Measurements from ENCODE around the gene IWS1. TPM values are rescaled to one million over a fixed set of nuclear protein-coding genes. Genes with fewer than 3 reads are reported as not detected.

IWS1 gene
- total and polyA plus RNA-seq, 4 donors = 20.3 to 64.5 (median 32.6) TPM

DNA sequence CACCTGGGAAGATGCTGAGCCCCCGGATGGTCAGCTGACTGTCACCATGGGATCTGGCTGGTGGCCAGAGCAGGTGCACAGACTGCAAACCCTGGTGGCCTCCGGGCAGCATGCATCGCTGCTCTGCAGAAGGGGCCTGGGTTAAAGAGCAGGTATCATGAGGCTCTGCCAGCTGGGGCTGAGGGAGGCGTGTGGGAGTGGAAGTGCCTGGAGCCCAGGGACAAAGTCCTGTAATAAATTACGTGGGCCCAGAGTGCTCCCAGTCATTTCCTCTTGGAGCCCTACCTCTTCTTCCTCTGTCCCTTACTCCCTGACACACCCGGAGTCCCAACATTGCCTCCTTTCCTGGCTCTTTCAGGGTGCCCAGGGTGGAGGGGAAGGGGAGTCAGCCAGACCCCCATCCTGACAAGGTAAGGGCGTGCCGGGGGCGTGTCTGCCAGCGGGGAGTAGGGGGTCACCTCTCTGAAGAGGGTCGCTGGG is 9.2 kb upstream of the IWS1 start, which contains the start of gene MYO7B:
MYO7B (plus strand) TSS at position 262 of the 480 bp plus-strand sequence. CDS start 24,040 bp downstream, outside the sequence.
- DNase-seq (no peak), ATAC-seq (ENCODE audit: insufficient read depth, low FRiP score) (no peak)

DNA sequence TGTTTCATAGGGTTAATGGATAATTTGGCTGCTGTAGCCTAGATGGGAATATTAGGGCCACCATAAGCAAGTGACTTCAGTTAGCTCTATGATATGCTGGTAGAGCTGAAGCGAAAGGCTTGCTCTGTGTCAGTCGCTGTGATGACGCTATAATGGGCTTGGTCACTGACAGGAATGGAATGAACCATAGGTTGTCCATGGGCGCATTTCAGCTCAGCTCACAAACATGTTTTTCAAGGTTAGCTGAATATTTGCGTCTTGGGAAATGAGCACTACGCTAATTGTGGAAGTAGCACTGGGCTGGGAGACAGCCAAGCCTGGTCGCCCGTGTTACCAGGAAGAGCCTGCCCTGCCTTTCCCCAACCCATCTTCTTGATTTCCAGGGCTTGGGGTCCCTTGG is 6.0 kb upstream of the IWS1 start:
- Histone ChIP-seq H3K4me3 (no peak overlapping the region), H3K27me3 (ENCODE audit: control insufficient read depth in 3 of 3, insufficient read depth in 3 of 3, low read length in 2 of 3) (peaks cover 0 to 2% (median 0%) of the 10 kb centered on the region in 3 donors), H3K9me3 (ENCODE audit: control insufficient read depth in 4 of 4, insufficient read depth in 3 of 4, low read length in 3 of 4) (peaks cover 0 to 6% (median 0%) of the 10 kb centered on the region in 4 donors), H3K4me1 (ENCODE audit: control insufficient read depth in 5 of 5, insufficient read depth in 5 of 5, low read length in 5 of 5) (peaks cover 0 to 2% (median 0%) of the 10 kb centered on the region in 5 donors), H3K9ac (ENCODE audit: insufficient read depth in 1 of 2, low read length in 2 of 2) (no peak overlapping the region), H3K27ac (ENCODE audit: low read depth in 1 of 2, low read length in 1 of 2) (no peak overlapping the region), H3K36me3 (ENCODE audit: control insufficient read depth in 4 of 4, insufficient read depth in 4 of 4, low read length in 4 of 4) (no peaks in the 10 kb centered on the region)
- TF ChIP-seq, protein P1, sequence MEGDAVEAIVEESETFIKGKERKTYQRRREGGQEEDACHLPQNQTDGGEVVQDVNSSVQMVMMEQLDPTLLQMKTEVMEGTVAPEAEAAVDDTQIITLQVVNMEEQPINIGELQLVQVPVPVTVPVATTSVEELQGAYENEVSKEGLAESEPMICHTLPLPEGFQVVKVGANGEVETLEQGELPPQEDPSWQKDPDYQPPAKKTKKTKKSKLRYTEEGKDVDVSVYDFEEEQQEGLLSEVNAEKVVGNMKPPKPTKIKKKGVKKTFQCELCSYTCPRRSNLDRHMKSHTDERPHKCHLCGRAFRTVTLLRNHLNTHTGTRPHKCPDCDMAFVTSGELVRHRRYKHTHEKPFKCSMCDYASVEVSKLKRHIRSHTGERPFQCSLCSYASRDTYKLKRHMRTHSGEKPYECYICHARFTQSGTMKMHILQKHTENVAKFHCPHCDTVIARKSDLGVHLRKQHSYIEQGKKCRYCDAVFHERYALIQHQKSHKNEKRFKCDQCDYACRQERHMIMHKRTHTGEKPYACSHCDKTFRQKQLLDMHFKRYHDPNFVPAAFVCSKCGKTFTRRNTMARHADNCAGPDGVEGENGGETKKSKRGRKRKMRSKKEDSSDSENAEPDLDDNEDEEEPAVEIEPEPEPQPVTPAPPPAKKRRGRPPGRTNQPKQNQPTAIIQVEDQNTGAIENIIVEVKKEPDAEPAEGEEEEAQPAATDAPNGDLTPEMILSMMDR (IDR thresholded peaks at IDR 0.05; ENCODE audit: control extremely low read depth, extremely low read depth) = no peak
- ATAC-seq (ENCODE audit: insufficient read depth, low FRiP score) = no peak
- no peak for DNase-seq
- WGBS, 2 donors = 87 to 90% methylated on average over 8 of the region's 8 CpGs

More for the DNA sequence above, 9.2 kb upstream of the IWS1 start, which contains the start of gene MYO7B:
- H3K9ac ChIP-seq (ENCODE audit: insufficient read depth in 1 of 2, low read length in 2 of 2) = no peak within 1 kb of the TSS
- H3K9me3 ChIP-seq (ENCODE audit: control insufficient read depth in 4 of 4, insufficient read depth in 3 of 4, low read length in 3 of 4) = peaks cover 0 to 3% (median 0%) of the 10 kb centered on the region in 4 donors
- TF ChIP-seq, protein P1 (IDR thresholded peaks at IDR 0.05; ENCODE audit: control extremely low read depth, extremely low read depth) = no peak
- WGBS, 2 donors = 78 to 84% methylated on average over 11 of the region's 11 CpGs
- no peaks in the 10 kb centered on the region for H3K36me3 ChIP-seq (ENCODE audit: control insufficient read depth in 4 of 4, insufficient read depth in 4 of 4, low read length in 4 of 4)
- H3K4me1 ChIP-seq (ENCODE audit: control insufficient read depth in 5 of 5, insufficient read depth in 5 of 5, low read length in 5 of 5) = no peaks in the 10 kb centered on the region
- H3K27ac ChIP-seq (ENCODE audit: low read depth in 1 of 2, low read length in 1 of 2) = no peak within 1 kb of the TSS
- no peak within 1 kb of the TSS for H3K4me3 ChIP-seq
- peaks cover 0 to 2% (median 0%) of the 10 kb centered on the region in 3 donors for H3K27me3 ChIP-seq (ENCODE audit: control insufficient read depth in 3 of 3, insufficient read depth in 3 of 3, low read length in 2 of 3)

DNA sequence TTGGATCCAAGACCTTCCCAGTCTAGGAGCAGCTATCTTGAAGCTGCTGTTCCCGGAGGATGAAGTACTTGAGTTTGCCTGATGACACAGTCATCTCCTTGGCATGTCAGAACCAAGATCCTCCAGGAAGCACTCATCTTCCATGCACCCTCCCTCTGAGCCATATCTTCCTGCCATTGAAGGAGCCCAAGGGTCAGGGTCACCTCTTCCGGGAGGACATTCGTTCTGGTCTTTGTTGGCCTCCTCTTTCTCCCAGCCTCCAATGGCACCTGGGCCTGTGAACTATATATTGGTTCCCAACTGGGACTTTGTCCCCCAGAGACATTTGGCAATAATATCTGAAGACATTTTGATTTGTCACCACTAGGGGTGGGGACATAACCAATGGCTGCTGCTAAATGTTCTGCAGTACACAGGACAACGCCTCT is 4.9 kb upstream of the IWS1 start:
- WGBS, 2 donors = 68 to 73% methylated on average over 4 of the region's 4 CpGs
- H3K27me3 ChIP-seq (ENCODE audit: control insufficient read depth in 3 of 3, insufficient read depth in 3 of 3, low read length in 2 of 3) = peaks cover 0 to 2% (median 0%) of the 10 kb centered on the region in 3 donors
- no peak for DNase-seq
- no peaks in the 10 kb centered on the region for H3K36me3 ChIP-seq (ENCODE audit: control insufficient read depth in 4 of 4, insufficient read depth in 4 of 4, low read length in 4 of 4)
- peaks cover 0 to 6% (median 0%) of the 10 kb centered on the region in 4 donors for H3K9me3 ChIP-seq (ENCODE audit: control insufficient read depth in 4 of 4, insufficient read depth in 3 of 4, low read length in 3 of 4)
- no peak for ATAC-seq (ENCODE audit: insufficient read depth, low FRiP score)
- TF ChIP-seq, protein P1 (IDR thresholded peaks at IDR 0.05; ENCODE audit: control extremely low read depth, extremely low read depth) = no peak
- H3K4me3 ChIP-seq = no peak overlapping the region
- H3K9ac ChIP-seq (ENCODE audit: insufficient read depth in 1 of 2, low read length in 2 of 2) = no peak overlapping the region
- H3K27ac ChIP-seq (ENCODE audit: low read depth in 1 of 2, low read length in 1 of 2) = no peak overlapping the region
- H3K4me1 ChIP-seq (ENCODE audit: control insufficient read depth in 5 of 5, insufficient read depth in 5 of 5, low read length in 5 of 5) = peaks cover 0 to 6% (median 0%) of the 10 kb centered on the region in 5 donors

Data from lung (tissue), 12 donors.